Measurements from ENCODE around the gene MYL6.
A peak's percentile ranks its signal among the peaks of the same experiment; 100 is the strongest.

Gene MYL6

DNA sequence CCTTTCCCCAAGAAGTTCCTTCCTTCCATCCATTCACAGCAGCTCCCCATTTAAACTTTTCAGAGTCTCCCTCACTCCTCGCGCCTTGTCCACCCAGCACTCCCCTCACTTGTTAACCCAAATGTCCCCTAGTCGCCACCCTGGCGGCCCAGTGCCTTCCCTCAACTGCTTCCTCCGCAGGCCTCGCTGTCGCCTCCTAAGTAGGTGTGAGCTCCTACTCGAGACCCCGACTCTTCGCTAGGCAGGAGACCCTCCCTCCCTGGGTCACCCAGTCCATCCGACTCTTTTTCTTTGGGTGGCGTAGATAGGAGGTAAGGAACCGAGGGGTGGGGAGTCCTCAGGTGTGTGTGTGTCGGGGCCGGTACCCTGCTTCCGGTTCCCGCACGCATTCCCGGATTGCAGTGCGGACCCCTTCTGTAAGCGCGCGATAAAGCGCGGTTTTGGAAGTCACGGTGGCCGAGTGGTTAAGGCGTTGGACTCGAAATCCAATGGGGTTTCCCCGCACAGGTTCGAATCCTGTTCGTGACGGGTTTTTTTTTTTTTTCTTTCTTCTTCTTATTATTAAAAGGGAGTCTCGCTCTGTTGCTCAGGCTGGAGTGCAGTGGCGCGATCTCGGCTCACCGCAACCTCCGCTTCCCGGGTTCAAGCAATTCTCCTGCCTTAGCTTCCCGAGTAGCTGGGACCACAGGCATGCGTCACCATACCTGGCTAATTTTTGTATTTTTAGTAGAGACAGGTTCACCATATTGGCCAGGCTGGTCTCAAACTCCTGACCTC lies 31.9 kb downstream of the MYL6 start:
- no peak for DNase-seq (ENCODE audit: low read depth)

DNA sequence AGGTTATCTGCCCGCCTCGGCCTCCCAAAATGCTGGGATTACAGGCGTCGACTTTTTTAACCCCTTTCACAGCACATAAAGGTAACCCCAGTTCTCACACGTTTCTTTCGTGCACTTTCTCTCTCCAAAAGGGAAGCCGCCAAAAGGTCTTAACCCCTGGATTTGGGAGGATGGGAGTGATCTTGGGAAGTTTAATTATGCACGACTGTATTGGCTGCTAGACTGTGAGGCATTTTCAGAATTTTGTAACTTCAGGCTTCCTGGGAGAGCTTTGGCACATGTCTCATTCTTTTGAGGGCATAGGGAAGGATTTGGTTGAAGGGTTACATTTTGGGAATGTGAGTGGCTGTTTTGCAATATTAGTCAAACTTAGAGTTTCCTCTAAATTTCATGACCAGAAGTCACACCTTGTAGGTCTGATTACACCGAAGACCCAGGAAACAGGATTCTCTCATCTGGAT lies 32.6 kb downstream of the MYL6 start:
- no peak for DNase-seq (ENCODE audit: low read depth)

DNA sequence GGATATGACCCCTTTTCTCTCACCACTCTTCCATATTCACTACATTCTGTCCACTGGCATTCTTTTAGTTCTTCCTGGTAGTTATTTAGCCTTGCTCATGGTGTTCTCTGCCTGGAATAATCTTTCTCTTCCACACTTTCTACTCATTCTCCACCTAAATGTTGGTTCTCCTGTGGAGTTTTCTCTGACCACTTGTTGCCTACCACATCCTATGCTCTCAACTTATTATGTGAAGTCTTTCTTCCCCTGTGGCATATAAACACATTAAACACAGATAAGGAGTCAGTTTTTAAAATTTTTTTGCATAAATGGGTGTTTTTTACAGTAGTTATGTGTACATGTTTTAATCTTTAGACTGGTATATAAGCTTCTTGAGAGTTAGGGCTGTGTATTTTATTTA lies 34.4 kb downstream of the MYL6 start:
- DNase-seq (ENCODE audit: low read depth): no peak

DNA sequence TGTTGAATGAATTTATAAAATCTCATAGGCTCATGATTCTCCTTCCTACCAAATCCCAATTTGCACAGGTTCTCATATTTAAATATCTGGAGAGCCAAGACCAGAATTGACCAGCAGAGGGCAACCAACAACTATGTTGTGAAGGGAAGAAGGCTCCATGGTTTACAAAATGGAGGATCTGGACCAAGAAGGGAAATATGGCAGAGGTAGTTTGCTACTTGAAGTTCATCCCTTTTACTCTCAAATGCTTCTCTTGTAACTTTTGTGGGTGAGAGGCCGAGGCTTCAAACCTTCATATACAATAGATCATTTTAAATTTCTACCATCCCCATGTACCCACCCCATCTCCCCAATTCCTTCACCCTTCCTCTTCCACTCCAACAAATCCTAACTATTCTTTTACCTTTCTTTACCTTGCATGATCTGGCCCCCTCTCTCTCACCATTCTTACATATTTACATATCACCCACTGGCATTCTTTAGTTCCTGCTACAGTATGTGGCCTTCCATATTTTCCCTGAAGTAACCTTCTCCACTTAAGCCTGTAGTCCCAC lies 34.9 kb downstream of the MYL6 start:
- no peak for DNase-seq (ENCODE audit: low read depth)

GRCh38 chr12:56196818-56197550 lies 38.8 kb downstream of the MYL6 start:
- DNase-seq (ENCODE audit: low read depth): peak; percentile 97

DNA sequence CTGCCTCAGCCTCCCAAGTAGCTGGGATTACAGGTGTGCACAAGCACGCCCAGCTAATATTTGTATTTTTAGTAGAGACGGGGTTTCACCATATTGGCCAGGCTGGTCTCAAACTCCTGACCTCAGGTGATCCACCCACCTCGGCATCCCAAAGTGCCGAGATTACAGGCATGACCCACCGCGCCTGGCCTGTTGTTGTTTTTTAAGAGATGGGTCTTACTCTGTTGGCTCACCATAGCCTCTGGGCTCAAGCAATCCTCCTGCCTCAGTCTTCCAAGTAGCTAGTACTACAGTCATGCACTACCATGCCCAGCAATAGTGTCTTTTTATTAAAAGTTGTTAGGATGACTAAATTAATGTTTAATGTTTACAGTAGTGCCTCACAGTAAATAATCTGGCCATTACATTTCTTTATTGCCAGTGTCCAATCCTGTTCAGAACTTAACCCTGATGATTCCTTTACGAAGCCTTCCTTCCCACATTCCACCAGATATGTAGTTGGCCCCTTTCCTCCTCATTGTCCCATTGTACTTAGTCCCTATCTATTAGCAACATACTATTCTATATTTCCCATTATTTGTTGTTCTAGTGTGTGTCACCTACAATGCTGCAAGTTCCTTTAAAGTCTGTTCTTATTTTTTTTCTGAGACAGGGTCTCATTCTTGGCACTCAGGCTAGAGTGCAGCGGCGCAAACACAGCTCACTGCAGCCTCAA lies 39.9 kb downstream of the MYL6 start:
- DNase-seq (ENCODE audit: low read depth): no peak

DNA sequence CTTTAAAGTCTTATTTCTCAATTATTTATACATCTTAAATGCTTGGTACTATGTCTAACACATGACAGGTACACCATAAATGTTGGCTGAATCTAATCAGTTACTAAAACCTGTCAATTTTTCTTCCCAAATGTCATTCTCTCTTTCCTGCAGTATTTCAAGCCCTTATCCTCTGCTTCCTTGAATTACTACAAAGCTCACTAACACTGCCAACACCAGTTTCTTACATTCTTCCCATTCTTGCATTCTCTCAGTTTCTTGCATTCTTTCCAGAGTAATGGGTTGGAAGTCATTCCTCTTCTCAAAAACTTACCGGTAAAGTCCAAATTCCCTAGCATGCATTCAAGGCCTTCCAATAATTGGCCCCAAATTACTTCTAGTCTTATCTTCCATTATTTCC lies 40.7 kb downstream of the MYL6 start:
- DNase-seq (ENCODE audit: low read depth): no peak

DNA sequence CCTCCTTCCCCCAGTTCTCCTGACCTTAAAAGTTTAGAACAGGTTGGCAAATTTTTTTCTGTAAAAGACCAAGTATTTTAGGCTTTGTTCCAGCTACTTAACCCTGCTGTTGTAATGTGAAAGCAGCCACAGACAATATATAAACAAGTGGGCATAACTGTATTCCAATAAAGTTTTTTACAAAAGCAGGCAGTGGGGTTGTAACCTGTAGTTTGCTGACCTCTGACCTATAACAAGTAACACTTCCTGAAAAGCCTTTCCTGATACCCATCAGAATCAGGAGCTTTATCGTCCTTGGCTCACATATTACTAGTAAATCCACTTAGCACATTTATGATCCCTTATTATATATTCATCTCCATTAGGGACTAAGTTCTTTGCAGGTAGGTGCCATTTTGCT lies 44.2 kb downstream of the MYL6 start:
- DNase-seq (ENCODE audit: low read depth): no peak

DNA sequence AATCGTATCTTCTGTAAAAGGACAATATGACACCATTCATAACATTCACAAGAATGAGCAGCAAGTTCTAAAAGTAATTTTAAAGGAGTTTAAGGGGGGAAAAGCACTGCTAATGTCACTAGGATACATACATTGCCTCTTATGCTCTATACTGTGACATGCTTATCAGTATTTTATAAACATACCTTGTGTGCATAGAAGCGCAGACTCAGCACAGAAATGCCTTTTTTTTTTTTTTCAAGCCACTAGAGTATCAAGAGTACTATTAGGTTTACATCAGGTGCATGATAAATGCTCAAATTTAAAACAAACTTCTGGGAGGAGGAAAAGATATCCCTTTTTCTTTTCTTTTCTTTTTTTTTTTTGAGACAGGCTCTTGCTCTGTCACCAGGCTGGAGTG lies 44.7 kb downstream of the MYL6 start:
- no peak for DNase-seq (ENCODE audit: low read depth)

GRCh38 chr12:56204275-56204674 lies 46.1 kb downstream of the MYL6 start:
- DNase-seq (ENCODE audit: low read depth): no peak

- DNase-seq (ENCODE audit: low read depth): no peak
These were observed 47.3 kb downstream of the MYL6 start for GRCh38 chr12:56205445-56205844.

DNA sequence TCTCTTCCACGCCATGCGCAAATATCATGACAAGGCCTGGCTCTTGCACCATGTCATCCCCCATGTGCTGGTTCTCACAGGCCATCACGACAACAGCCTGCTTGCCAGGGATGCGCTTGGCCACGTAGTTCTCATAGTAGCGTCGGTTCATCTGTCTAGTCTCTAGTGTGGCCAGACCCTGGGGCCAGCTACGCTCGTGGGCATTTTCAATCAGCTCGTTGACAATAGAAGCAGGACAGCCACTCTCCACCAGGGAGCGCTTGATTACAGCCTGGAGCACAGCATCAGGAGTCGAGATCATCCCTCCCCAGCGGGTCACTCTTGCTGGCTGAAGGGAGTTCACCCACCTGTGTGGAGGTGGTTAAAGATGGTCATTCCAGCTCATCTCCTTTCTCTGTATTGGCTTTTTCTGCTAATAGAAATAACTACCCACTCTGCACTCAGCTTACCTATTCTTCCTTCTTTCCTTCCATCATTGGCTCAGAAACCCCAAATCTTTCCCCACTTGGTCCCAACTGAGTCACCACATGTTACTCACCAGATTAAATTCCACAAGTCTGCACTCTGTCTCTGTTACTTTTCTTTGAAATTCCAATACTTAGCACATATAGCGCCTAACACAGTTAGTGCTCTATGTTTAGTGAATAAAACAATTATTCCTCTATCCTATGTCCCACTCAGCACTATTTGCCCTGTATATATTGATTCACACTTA lies 48.5 kb downstream of the MYL6 start:
- no peak for DNase-seq (ENCODE audit: low read depth)

DNA sequence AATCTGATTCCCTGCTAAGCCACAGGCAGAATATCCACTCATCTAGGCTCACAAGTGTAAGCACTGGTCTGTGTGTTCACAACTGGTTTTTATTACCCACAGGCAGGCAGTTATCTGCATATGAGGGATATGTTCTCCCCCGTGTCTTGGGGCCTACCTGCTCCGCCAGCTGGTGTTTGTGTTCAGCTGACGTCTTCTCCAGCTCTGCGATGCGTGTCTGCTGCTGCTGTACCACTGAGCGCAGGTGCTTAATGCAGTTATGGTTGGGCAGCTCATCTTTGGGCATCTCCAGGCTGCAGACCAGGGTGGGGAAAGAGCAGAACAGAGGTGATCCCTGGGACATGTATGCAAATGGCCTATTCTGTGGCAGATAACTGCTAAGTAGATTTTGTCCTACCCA lies 49.8 kb downstream of the MYL6 start:
- no peak for DNase-seq (ENCODE audit: low read depth)
